Transverse colon (tissue), 4 donors: ENCODE results near the gene ATG2B. TPM values are rescaled to one million over a fixed set of nuclear protein-coding genes. Genes with fewer than 3 reads are reported as not detected.

Source experiments
- DNase-seq: peaks from one replicate; pipeline ENCODE4 v3.0.0-alpha.2; 2019
- H3K27ac ChIP-seq, 4 donors: fragments of 200-600 bp; sonication (generic); 2 replicates each; pipeline ENCODE4 v1.5.1; 2016 to 2018; ENCODE audit warnings: inconsistent platforms in 4 of 4
- H3K27me3 ChIP-seq: fragments of 200-600 bp; sonication (generic); 2 replicates; pipeline ENCODE4 v1.5.1; 2017; ENCODE audit warnings: inconsistent platforms
- H3K36me3 ChIP-seq, 4 donors: fragments of 200-600 bp; sonication (generic); 2 replicates each; pipeline ENCODE4 v1.5.1; 2017 to 2019; ENCODE audit warnings: inconsistent platforms in 4 of 4
- H3K4me1 ChIP-seq, 4 donors: fragments of 200-600 bp; sonication (generic); 2 replicates each; pipeline ENCODE4 v1.5.1; 2017 to 2020; ENCODE audit warnings: inconsistent platforms in 4 of 4
- H3K4me3 ChIP-seq, 4 donors: fragments of 200-600 bp; sonication (generic); 1 replicate in 1 of 4; 2 replicates in 3 of 4; pipeline versions ENCODE4 v1.5.1 to v1.6.1; 2017 to 2019; ENCODE audit warnings: inconsistent platforms in 4 of 4
- H3K9me3 ChIP-seq, 2 donors: fragments of 200-600 bp; sonication (generic); 2 replicates each; pipeline ENCODE4 v1.5.1; 2017 to 2019; ENCODE audit warnings: inconsistent platforms in 2 of 2
- EP300 ChIP-seq: sonication (generic); formaldehyde crosslinking; IDR thresholded peaks from one replicate; pipeline ENCODE4 v1.6.1; 2017; ENCODE audit warnings: antibody characterized with exemption, low read depth
- POLR2A ChIP-seq: fragments of 450-650 bp; IDR thresholded peaks from one replicate; pipeline ENCODE4 v1.6.1; 2016; ENCODE audit warnings: antibody characterized with exemption, mild to moderate bottlenecking, moderate library complexity
- POLR2AphosphoS5 ChIP-seq, 3 donors: sonication (generic); formaldehyde crosslinking; IDR thresholded peaks; one replicate each; pipeline ENCODE4 v1.6.1; 2016; ENCODE audit warnings: antibody characterized with exemption in 3 of 3
- WGBS, 2 donors: methylation state at CpG; one replicate each; pipeline ENCODE4 v1.1.5; 2018; ENCODE audit warnings: low coverage in 1 of 2; 5-methylcytosine and 5-hydroxymethylcytosine counted together
- in situ Hi-C, 4 donors: fragments of 200-750 bp; cut with MboI; loops; one replicate each; pipeline versions ENCODE4 v1.15.0 to v1.15.1; 2017; ENCODE audit warnings: low sequenced_read_pairs in 3 of 4, low pct_ligation_motif_present in 1 of 4, low pct_unique_long_range_greater_than_20kb in 1 of 4
- intact Hi-C: fragments of 100-400 bp; cut with DNase I; formaldehyde crosslinking; loops from one replicate; pipeline ENCODE4 v1.15.1; 2023; ENCODE audit warnings: low total_unique reads
- total RNA-seq, 4 donors: library from RNA; depleted of rRNA; stranded (reverse); fragments of >200 nt; gene quantifications; one replicate each; pipeline ENCODE4 v1.1.0, GENCODE V29; 2016
- TF ChIP-seq, protein P1 (sequence below), 5 experiments: fragments of 200-600 bp in 3 of 5; fragments of 450-650 bp in 2 of 5; sonication (generic) in 3 of 5; IDR thresholded peaks; 1 replicate in 2 of 5; 2 replicates in 3 of 5; pipeline ENCODE4 v1.5.1; 2016 to 2017; ENCODE audit warnings: antibody characterized with exemption in 5 of 5, inconsistent platforms in 3 of 5, mild to moderate bottlenecking in 2 of 5, moderate library complexity in 1 of 5

The ATG2B gene
- total RNA-seq, 4 donors from 2014 or later: 30.7 to 47.5 (median 42.7) TPM

DNA sequence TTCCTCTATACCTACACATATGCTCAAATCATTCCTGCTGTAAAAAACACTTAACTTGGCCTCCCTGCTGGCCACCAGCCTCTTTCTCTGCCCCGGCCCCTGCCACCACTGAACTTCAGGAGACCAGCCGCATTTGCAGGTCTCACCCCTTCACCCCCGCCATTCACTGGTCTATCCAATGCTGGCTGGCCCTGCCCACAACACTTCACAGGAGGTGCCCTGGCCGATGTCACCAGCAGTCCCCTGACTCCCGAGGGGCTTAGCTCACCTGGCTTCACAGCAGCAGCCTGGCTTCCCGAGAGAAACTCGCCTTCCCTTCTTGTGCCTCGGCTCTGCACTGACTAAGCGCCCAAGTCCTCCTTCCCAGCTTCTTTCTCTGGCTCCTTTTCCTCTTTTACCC, 36.3 kb upstream of the ATG2B start:
- H3K27ac ChIP-seq: no peak overlapping the region
- no peak for TF ChIP-seq EP300
- TF ChIP-seq POLR2A: no peak
- TF ChIP-seq POLR2AphosphoS5 (IDR thresholded peaks at IDR 0.05): no peak
- TF ChIP-seq, protein P1, sequence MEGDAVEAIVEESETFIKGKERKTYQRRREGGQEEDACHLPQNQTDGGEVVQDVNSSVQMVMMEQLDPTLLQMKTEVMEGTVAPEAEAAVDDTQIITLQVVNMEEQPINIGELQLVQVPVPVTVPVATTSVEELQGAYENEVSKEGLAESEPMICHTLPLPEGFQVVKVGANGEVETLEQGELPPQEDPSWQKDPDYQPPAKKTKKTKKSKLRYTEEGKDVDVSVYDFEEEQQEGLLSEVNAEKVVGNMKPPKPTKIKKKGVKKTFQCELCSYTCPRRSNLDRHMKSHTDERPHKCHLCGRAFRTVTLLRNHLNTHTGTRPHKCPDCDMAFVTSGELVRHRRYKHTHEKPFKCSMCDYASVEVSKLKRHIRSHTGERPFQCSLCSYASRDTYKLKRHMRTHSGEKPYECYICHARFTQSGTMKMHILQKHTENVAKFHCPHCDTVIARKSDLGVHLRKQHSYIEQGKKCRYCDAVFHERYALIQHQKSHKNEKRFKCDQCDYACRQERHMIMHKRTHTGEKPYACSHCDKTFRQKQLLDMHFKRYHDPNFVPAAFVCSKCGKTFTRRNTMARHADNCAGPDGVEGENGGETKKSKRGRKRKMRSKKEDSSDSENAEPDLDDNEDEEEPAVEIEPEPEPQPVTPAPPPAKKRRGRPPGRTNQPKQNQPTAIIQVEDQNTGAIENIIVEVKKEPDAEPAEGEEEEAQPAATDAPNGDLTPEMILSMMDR (IDR thresholded peaks at IDR 0.05): no peak
- DNase-seq: no peak
- no peaks in the 10 kb centered on the region for H3K27me3 ChIP-seq
- no peaks in the 10 kb centered on the region for H3K4me1 ChIP-seq
- no peak overlapping the region for H3K4me3 ChIP-seq
- no peaks in the 10 kb centered on the region for H3K36me3 ChIP-seq
- in situ Hi-C loops: no loop called here
- 89 to 92% methylated on average over 2 to 9 of the region's 9 CpGs for WGBS, 2 donors
- no peaks in the 10 kb centered on the region for H3K9me3 ChIP-seq
- intact Hi-C loops: no loop called here

DNA sequence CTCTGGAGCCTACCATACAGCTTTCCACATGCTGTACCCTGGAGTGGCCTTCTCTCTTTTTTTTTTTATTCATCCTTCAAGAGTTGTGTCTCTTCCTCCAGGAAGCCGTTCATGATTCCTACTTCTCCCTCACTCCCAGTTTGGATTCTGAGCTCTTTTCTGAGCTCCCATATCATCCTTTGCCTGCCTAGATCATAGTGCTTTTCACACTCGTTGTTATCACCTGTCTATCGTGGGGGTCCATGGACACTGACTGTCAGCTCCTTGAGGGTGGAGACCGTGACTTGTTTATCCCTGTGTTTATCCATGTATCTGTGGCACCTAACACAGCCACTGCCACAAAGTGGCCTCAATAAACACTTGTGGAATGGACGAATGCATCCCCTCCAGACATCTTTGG, 35.8 kb upstream of the ATG2B start:
- TF ChIP-seq, protein P1 (IDR thresholded peaks at IDR 0.05): no peak
- no peak for TF ChIP-seq EP300
- no peak for TF ChIP-seq POLR2A
- no peak for TF ChIP-seq POLR2AphosphoS5 (IDR thresholded peaks at IDR 0.05)
- WGBS, 2 donors: 77 to 80% methylated on average over 4 to 5 of the region's 5 CpGs
- Histone ChIP-seq H3K4me3 (no peak overlapping the region), H3K27me3 (no peaks in the 10 kb centered on the region), H3K9me3 (no peaks in the 10 kb centered on the region), H3K36me3 (no peaks in the 10 kb centered on the region), H3K4me1 (no peaks in the 10 kb centered on the region), H3K27ac (no peak overlapping the region)
- DNase-seq: no peak
- in situ Hi-C loops (no loop called here), intact Hi-C loops (no loop called here)

DNA sequence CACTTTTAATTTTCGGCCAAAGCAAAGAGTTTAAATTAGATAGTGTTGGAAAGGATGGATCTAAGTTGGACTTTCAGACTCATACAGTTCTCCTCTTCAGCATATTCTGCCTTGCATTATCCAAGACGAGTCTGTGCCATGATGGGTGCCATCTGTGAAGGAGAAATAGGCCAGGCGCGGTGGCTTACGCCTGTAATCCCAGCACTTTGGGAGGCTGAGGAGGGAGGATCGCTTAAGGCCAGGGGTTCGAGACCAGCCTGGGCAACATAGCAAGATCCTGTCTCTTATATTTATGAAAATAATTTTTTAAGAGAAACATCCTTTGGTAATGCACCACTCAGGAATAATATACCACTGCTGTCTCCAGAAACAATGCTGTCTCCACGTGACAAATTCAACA, 35.3 kb upstream of the ATG2B start:
- intact Hi-C loops (no loop called here), in situ Hi-C loops (no loop called here)
- Histone ChIP-seq H3K36me3 (no peaks in the 10 kb centered on the region), H3K27ac (no peak overlapping the region), H3K27me3 (no peaks in the 10 kb centered on the region), H3K4me1 (no peaks in the 10 kb centered on the region), H3K4me3 (no peak overlapping the region), H3K9me3 (no peaks in the 10 kb centered on the region)
- 91 to 94% methylated on average over 7 to 8 of the region's 8 CpGs for WGBS, 2 donors
- TF ChIP-seq POLR2AphosphoS5 (IDR thresholded peaks at IDR 0.05) (no peak), EP300 (no peak), POLR2A (no peak)
- TF ChIP-seq, protein P1 (IDR thresholded peaks at IDR 0.05): no peak
- DNase-seq: no peak

DNA sequence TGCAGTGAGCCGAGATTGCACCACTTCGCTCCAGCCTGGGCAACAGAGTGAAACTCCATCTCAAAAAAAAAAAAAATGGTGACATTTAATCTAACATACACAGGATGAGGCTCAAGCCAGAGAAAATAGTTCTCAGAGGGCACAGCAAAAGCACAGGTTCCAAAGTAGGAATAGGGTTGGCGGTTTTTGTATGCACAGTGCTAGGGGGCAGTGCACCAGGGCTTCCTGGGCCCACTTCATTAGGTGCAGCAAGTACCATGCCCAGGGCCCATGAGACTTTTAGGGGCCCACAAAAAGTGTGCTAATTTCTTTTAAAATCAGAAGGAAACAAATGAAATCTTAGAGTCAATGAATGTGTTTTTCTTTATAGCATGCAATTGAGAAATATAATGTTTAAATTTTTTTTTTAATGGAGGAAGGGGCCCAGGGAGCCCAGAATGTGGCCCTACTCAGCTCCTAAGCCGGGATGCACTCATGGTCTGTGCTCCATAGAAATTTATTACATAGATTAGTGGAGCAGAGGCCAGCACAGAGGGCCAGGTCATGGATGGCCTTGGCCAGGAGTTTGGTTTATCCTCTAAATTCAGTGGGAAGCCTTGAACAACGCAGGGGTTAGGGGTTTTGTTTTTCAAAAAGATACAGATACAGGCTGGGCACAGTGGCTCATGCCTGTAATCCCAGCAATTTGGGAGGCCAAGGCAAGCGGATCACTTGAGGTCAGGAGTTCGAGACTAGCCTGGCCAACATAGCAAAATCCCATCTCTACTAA, 31.1 kb upstream of the ATG2B start:
- Histone ChIP-seq H3K4me1 (peaks cover 6 to 18% (median 9%) of the 10 kb centered on the region in 4 donors), H3K27me3 (no peaks in the 10 kb centered on the region), H3K27ac (no peak overlapping the region), H3K36me3 (no peaks in the 10 kb centered on the region), H3K9me3 (no peaks in the 10 kb centered on the region), H3K4me3 (no peak overlapping the region)
- WGBS, 2 donors: 85 to 88% methylated on average over 4 to 7 of the region's 7 CpGs
- in situ Hi-C loops: no loop called here
- DNase-seq: no peak
- TF ChIP-seq POLR2AphosphoS5 (IDR thresholded peaks at IDR 0.05) (no peak), EP300 (no peak)
- intact Hi-C loops: no loop called here
